K562 (cell line): ENCODE measurements around the gene UBL5. TPM values are rescaled to one million over a fixed set of nuclear protein-coding genes. Genes with fewer than 3 reads are reported as not detected.
"Not testable (repeated sequence)": the region's sequence is repeated elsewhere in the genome, so short reads cannot be mapped to it uniquely, and the experiment has no call there.

Source experiments
- ATAC-seq: fragments of 200-7000 bp; cut with Tn5 transposase; 3 replicates; pipeline ENCODE4 v1.9.1; 2020; ENCODE audit warnings: moderate library complexity
- BruUV-seq: library from RNA; stranded (reverse); fragments of 400-500 nt; replicated peaks from 2 replicates; lab custom pipeline; 2021; lab: Mats Ljungman, UMichigan
- CTCF ChIA-PET: fragments of 300-600 bp; formaldehyde crosslinking; extraction: SDS; loops from one replicate; lab custom pipeline; 2021; ENCODE audit warnings: low intra/inter-chr PET ratio; lab: Yijun Ruan, JAX
- POLR2A ChIA-PET: fragments of 300-600, 350-650 bp; sonication (Branson Sonifier 250); formaldehyde crosslinking; extraction: SDS; loops from one replicate; lab custom pipeline; 2021; ENCODE audit warnings: antibody characterized with exemption, inconsistent platforms; lab: Yijun Ruan, JAX
- DNase-seq, 4 experiments: peaks; one replicate each; pipeline versions ENCODE4 v3.0.0 to v3.0.0-alpha.2; 2011 to 2018; ENCODE audit warnings: low spot score in 3 of 4, mixed read lengths in 3 of 4; ENCODE audit errors: extremely low read depth in 1 of 4
- FAIRE-seq: peaks from 2 replicates; lab custom pipeline; 2011; peaks lifted over from hg19 to GRCh38; lab: Jason Lieb, UNC
- H2AFZ ChIP-seq: 2 replicates; pipeline ENCODE4 v1.6.0; 2011; ENCODE audit warnings: low read depth, low read length, control low read depth, inconsistent platforms
- H3K27ac ChIP-seq: fragments of 200-600 bp; 3 replicates; pipeline ENCODE4 v1.8.0; 2011; ENCODE audit warnings: low read depth, mild to moderate bottlenecking, control low read depth, inconsistent platforms, low read length, moderate library complexity, mixed read lengths; ENCODE audit errors: extremely low read depth
- H3K27me3 ChIP-seq, 2 experiments: fragments of 300-600 bp in 1 of 2; 2 replicates in 1 of 2; 3 replicates in 1 of 2; pipeline versions ENCODE4 v1.6.0 to v1.8.0; 2011; ENCODE audit warnings: inconsistent platforms in 2 of 2, low read length in 2 of 2, mild to moderate bottlenecking in 1 of 2, mixed read lengths in 1 of 2, moderate library complexity in 1 of 2; ENCODE audit not compliant: control insufficient read depth in 2 of 2, insufficient read depth in 2 of 2
- H3K36me3 ChIP-seq: fragments of 300-600 bp; 3 replicates; pipeline ENCODE4 v1.8.0; 2011; ENCODE audit warnings: mild to moderate bottlenecking, low read length, inconsistent platforms; ENCODE audit not compliant: control insufficient read depth, insufficient read depth
- H3K4me1 ChIP-seq, 2 experiments: fragments of 200-600 bp in 1 of 2; replicated peaks in 1 of 2; 2 replicates in 1 of 2; 3 replicates in 1 of 2; pipeline versions ENCODE4 v1.5.1 to v1.8.0; 2011; ENCODE audit warnings: inconsistent platforms in 2 of 2, low read length in 2 of 2, mild to moderate bottlenecking in 1 of 2, mixed read lengths in 1 of 2, moderate library complexity in 1 of 2; ENCODE audit not compliant: control insufficient read depth in 2 of 2, insufficient read depth in 2 of 2
- H3K4me2 ChIP-seq: 2 replicates; pipeline ENCODE4 v1.6.1; 2011; ENCODE audit warnings: low read length, control low read depth, inconsistent platforms, mixed read lengths; ENCODE audit not compliant: insufficient read depth
- H3K4me3 ChIP-seq: fragments of 200-600 bp; sonication (generic), shearing (Covaris generic); 2 replicates; pipeline ENCODE4 v1.5.1; 2016; ENCODE audit warnings: control low read depth, inconsistent platforms
- H3K79me2 ChIP-seq: fragments of 200-600 bp; 3 replicates; pipeline ENCODE4 v1.8.0; 2011; ENCODE audit warnings: low read length, inconsistent platforms; ENCODE audit not compliant: control insufficient read depth, insufficient read depth
- H3K9ac ChIP-seq, 2 experiments: 2 replicates each; pipeline versions ENCODE4 v1.6.0 to v1.6.1; 2011; ENCODE audit warnings: low read depth in 2 of 2, low read length in 2 of 2, control low read depth in 1 of 2, inconsistent platforms in 1 of 2, mild to moderate bottlenecking in 1 of 2, mixed read lengths in 1 of 2; ENCODE audit not compliant: insufficient read depth in 1 of 2
- H3K9me1 ChIP-seq: one replicate; pipeline ENCODE4 v1.6.0; 2011; ENCODE audit warnings: inconsistent platforms, mild to moderate bottlenecking, low read length, moderate library complexity; ENCODE audit not compliant: control insufficient read depth, insufficient read depth
- H3K9me3 ChIP-seq: replicated peaks from 2 replicates; pipeline ENCODE4 v1.5.1; 2011; ENCODE audit warnings: low read depth, low read length, inconsistent platforms; ENCODE audit not compliant: control insufficient read depth, insufficient read depth
- H4K20me1 ChIP-seq: replicated peaks from 2 replicates; pipeline ENCODE4 v1.6.1; 2011; ENCODE audit warnings: low read length, inconsistent platforms, mixed read lengths; ENCODE audit not compliant: control insufficient read depth, insufficient read depth
- CBX3 ChIP-seq, 2 experiments: IDR thresholded peaks; 1 replicate in 1 of 2; 2 replicates in 1 of 2; pipeline ENCODE4 v1.6.1; 2012; ENCODE audit warnings: inconsistent platforms in 2 of 2, low read length in 2 of 2, borderline replicate concordance in 1 of 2, control low read depth in 1 of 2
- HMBOX1 ChIP-seq: sonication (generic); IDR thresholded peaks from 2 replicates; pipeline ENCODE4 v1.6.1; 2016
- KLF16 ChIP-seq: IDR thresholded peaks from 2 replicates; pipeline ENCODE4 v1.6.1; 2016; ENCODE audit warnings: antibody characterized with exemption
- MNT ChIP-seq, 2 experiments: fragments of 450-650 bp; conservative IDR thresholded peaks; 2 replicates each; pipeline ENCODE4 v1.6.1; 2017; ENCODE audit warnings: mild to moderate bottlenecking in 2 of 2, moderate library complexity in 2 of 2
- MTF1 ChIP-seq: fragments of 250-450 bp; sonication (Bioruptor Pico); IDR thresholded peaks from 2 replicates; pipeline ENCODE4 v1.9.0; 2021; ENCODE audit warnings: moderate library complexity, mild to moderate bottlenecking, inconsistent platforms, borderline replicate concordance
- MYBL2 ChIP-seq, 2 experiments: fragments of 450-650 bp in 1 of 2; sonication (generic) in 1 of 2; formaldehyde crosslinking in 1 of 2; IDR thresholded peaks; 2 replicates each; pipeline versions ENCODE4 v1.6.1 to v1.8.1; 2017 to 2022; ENCODE audit warnings: borderline replicate concordance in 1 of 2, inconsistent platforms in 1 of 2, low read depth in 1 of 2, mild to moderate bottlenecking in 1 of 2, missing genetic modification reagents in 1 of 2, moderate library complexity in 1 of 2
- POLR2H ChIP-seq: IDR thresholded peaks from 2 replicates; pipeline ENCODE4 v1.6.1; 2016; ENCODE audit warnings: missing genetic modification characterization, low read depth, mild to moderate bottlenecking, control low read depth, missing compliant biosample characterization, moderate library complexity
- TRIM25 ChIP-seq: fragments of 450-650 bp; IDR thresholded peaks from 2 replicates; pipeline ENCODE4 v1.7.0; 2016; ENCODE audit warnings: borderline replicate concordance
- ZNF431 ChIP-seq: sonication (generic); formaldehyde crosslinking; IDR thresholded peaks from 2 replicates; pipeline ENCODE4 v1.8.0; 2022; ENCODE audit warnings: mild to moderate bottlenecking, missing genetic modification reagents
- WGBS: fragments of 100-300 bp; shearing (Covaris generic); methylation state at CpG from one replicate; pipeline ENCODE4 v1.1.6; 2016; ENCODE audit warnings: low coverage, mixed read lengths; ENCODE audit not compliant: insufficient coverage; ENCODE audit errors: missing lambda C conversion rate; 5-methylcytosine and 5-hydroxymethylcytosine counted together
- in situ Hi-C: fragments of 300-500 bp; cut with MboI; formaldehyde crosslinking; loops from 4 replicates; pipeline ENCODE4 v1.15.0; 2018; ENCODE audit warnings: inconsistent platforms, mixed read lengths
- intact Hi-C: fragments of 100-400 bp; cut with micrococcal nuclease; formaldehyde crosslinking; loops from 2 replicates; pipeline ENCODE4 v1.14.2; 2022
- polyA plus RNA-seq, 8 experiments: library from polyadenylated mRNA; depleted of rRNA in 4 of 8; stranded (reverse) in 5 of 8; unstranded in 3 of 8; fragments of >200 nt; fragmentation: Nextera tagmentation in 2 of 8; fragmentation: Illumina TruSeq in 1 of 8; extraction: Ambion mirVana in 2 of 8; extraction: Trizol in 1 of 8; gene quantifications; 2 replicates each; pipeline versions ENCODE4 v1.2.1 to v1.2.3, GENCODE V29; 2011 to 2014; ENCODE audit warnings: inconsistent platforms in 1 of 8, missing spikeins in 1 of 8
- total RNA-seq, 7 experiments: library from RNA; depleted of rRNA in 6 of 7; stranded (reverse); fragments of >200 nt in 6 of 7; fragmentation: Illumina TruSeq in 2 of 7; extraction: Trizol in 2 of 7; gene quantifications; 2 replicates each; pipeline versions ENCODE4 v1.2.1 to v1.2.3, GENCODE V29; 2011 to 2021; ENCODE audit warnings: low replicate concordance in 1 of 7

Gene UBL5
- total and polyA plus RNA-seq, 9 of the 15 experiments (the other 6 are each of a cell fraction or from before 2014, with no cell fraction given): 410 to 1,266 (median 613) TPM

- TF ChIP-seq ZNF431 (no peak), MTF1 (no peak), MYBL2 (IDR thresholded peaks at IDR 0.05; ENCODE audit: low read depth) (no peak), MYBL2 (CRISPR knock-in tag; IDR thresholded peaks at IDR 0.05; ENCODE audit: borderline replicate concordance) (no peak)
These were observed 8.2 kb upstream of the UBL5 start (continued) for GRCh38 chr19:9819596-9819909.

- 76% methylated on average over 8 of the region's 8 CpGs for WGBS
- peak overlapping the region; percentile 72 for H3K4me2 ChIP-seq
- H3K4me1 ChIP-seq: peaks cover 14 to 19% of the 10 kb centered on the region in 2 experiments; a peak in 4 of 5 replicates
- intact Hi-C loops, ATAC-seq, BruUV-seq, POLR2A ChIA-PET, H4K20me1 ChIP-seq, CTCF ChIA-PET, H3K27me3 ChIP-seq, FAIRE-seq, in situ Hi-C loops, H3K9me1 ChIP-seq, H3K9ac ChIP-seq, DNase-seq: not testable (repeated sequence)
- H3K36me3 ChIP-seq: peaks cover 24% of the 10 kb centered on the region; the same call in 2 of the 3 replicates
- peaks cover 13% of the 10 kb centered on the region for H3K9me3 ChIP-seq
- H2AFZ ChIP-seq: peak overlapping the region; percentile 57
- peak overlapping the region; percentile 52; the same call in 1 of the 3 replicates for H3K27ac ChIP-seq
- peaks cover 32% of the 10 kb centered on the region for H3K79me2 ChIP-seq
- H3K4me3 ChIP-seq: 0 out of 2 replicates have a peak overlapping the region, but pooled peaks have one; percentile 5
These were observed 7.7 kb upstream of the UBL5 start for GRCh38 chr19:9820034-9820433.

GRCh38 chr19:9823816-9824215 is 3.9 kb upstream of the UBL5 start:
- Histone ChIP-seq H3K79me2 (peaks cover 34% of the 10 kb centered on the region), H3K9me3 (no peaks in the 10 kb centered on the region), H3K27me3 (no peaks in the 10 kb centered on the region), H3K4me1 (peaks cover 6 to 23% of the 10 kb centered on the region in 2 experiments; a peak in 4 of 5 replicates), H3K9me1 (no peaks in the 10 kb centered on the region), H4K20me1 (peaks cover under 1% of the 10 kb centered on the region; the same call in 1 of the 2 replicates), H3K4me3 (no peak overlapping the region), H3K36me3 (peaks cover 17% of the 10 kb centered on the region; the same call in 2 of the 3 replicates), H3K27ac (no peak overlapping the region), H3K4me2 (no peak overlapping the region), H3K9ac (peak overlapping the region in 1 of 2 experiments; percentile 4; a peak in 1 of 4 replicates), H2AFZ (no peak overlapping the region)
- DNase-seq: no peak
- intact Hi-C loops: no loop called here
- ChIA-PET POLR2A (interaction anchor here (0.7 kb wide), 1 partner anchor 1835 kb away, joined by 3 read pairs; no protein-coding TSS in a partner anchor), CTCF (no interaction called here)
- TSS peak; percentile 25 for BruUV-seq
- WGBS: 85% methylated on average over 3 of the region's 5 CpGs
- in situ Hi-C loops: no loop called here
- no peak for ATAC-seq
- FAIRE-seq: no peak
- TF ChIP-seq KLF16 (no peak), POLR2H (no peak), CBX3 (IDR thresholded peaks at IDR 0.05; ENCODE audit: borderline replicate concordance in 1 of 2, low read length in 2 of 2) (no peak), TRIM25 (no peak), MNT (conservative IDR thresholded peaks at IDR 0.05) (no peak), HMBOX1 (no peak)
